Midbrain (tissue), 1 donor: Measurements from ENCODE around the gene FEM1B.

Experiments used
- DNase-seq: peaks from one replicate; lab custom pipeline; 2025; lab: John Stamatoyannopoulos, UW

Gene FEM1B

DNA sequence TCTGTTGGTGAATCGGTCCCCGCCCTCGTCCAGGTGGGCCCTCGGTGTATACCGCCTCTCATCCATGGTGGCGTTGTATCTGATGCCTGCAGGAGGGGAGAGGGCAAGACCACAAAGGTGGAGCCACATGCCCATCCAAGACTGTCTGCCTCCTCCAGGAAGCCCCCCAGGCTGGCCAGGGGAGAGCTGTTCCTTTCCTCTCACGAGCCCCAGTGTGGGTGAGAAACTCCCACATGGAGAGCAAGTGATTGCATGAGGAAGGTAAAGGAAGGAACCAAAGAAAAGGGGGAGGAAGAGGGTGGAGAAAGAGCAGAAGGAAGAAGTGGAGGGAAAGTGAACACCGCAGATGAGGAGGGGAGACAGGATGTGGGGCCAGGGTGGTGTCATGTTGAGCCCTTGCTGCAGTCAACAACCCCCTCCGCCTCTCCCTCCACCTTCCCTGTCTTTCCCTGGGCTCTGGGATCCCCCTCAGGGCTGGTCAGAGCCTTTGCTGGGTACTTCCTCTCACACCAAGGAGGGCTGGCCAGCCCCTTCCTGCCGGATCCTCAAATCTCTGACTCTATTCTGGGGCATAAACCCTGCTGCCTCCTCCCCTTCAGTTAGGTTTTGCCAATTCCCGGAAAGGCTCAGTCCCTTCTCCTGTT lies 49.3 kb downstream of the FEM1B start:
- DNase-seq = no peak

DNA sequence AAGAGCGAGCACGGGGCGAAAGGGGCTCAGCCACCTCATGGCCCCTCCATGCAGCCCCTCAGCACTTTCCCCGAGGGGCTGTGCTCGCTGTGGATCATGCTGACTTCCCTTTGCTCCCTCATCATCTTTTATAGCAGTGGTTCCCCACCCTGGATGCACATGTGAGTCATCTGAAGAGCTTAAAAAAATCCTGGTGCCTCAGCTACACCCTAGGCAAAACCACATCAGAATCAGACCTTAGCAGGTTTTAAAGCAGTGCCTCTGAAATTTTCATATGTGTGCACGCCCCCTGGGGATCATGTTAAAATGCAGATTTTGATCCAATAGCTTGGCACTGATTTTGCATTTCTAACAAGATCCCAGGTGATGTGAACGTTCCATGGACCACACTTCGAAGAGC lies 50.9 kb downstream of the FEM1B start:
- DNase-seq = no peak

DNA sequence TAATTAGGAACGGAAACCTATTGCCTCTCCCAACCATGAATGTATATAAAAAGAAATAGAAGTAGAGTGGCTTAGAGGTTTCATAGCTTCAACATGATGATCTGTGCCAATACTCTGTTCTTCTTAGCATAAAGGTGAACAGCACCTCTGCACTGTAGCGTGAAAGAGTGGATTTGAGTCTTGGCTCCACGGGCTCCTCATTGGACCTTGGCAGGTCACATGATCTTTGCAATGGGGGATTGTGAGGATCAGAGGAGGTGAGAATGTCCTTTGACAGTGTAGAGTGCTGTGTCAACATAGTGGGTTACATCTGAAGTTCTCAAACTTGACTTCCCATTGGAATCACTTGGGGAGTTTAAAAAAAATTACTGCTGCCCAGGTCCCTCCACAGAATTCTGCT lies 51.4 kb downstream of the FEM1B start:
- no peak for DNase-seq

DNA sequence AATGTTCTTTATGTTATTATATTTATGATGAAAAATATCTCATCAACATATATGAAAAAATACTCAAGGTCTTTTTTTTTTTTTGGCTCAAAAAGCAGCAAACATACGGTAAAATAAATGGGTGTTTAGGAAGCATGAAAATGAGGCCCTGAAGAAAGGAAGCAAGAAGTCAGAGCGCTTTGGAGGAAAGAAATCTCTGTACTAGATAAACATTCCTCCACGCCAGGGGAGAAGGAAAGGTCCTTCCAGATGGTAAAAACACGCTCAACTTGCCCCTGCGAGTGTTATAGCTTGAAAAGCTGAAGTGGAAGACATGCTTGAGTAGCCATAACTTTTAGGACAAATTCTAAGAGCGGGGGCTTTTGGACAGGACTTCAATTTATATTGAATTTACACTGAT lies 52.9 kb downstream of the FEM1B start:
- no peak for DNase-seq

DNA sequence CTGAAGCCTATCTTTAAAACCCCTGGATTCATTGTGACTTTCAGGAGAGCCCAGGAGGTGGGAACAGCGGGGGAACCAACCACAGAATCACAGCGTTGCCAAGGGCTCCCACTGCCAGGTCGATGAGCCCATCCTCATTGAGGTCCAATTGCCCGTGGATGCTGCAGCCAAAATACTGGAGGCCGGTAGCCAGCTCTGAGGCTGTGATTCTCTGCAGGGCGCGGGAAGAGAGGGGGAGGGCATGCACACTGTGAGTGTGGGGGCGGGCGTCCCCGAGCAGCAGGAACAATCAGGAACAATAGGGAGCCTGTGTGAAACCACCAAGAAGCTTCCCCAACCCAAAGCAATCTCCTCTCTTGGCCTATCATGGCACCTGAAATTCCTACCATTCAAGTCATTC lies 53.4 kb downstream of the FEM1B start:
- DNase-seq = peak; percentile 33

DNA sequence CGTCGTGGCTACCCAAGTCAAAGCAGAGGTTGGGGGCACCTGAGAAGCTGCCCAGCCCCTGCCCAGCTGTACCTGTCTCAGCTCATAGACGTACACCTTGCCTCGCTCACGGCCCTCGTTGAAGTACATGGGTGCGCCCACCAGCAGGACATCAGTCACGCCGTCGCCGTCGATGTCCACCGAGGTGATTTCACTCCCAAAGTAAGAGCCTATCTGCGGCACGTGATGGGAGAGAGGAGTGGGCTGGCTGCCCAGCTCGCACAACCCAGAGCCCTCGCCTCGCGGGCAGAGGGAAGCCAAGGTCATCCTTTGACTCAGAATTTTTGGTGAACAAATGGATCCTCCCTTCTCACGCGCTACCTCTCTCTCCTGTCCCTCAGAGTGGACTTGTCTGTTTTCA lies 54.7 kb downstream of the FEM1B start:
- DNase-seq = no peak

DNA sequence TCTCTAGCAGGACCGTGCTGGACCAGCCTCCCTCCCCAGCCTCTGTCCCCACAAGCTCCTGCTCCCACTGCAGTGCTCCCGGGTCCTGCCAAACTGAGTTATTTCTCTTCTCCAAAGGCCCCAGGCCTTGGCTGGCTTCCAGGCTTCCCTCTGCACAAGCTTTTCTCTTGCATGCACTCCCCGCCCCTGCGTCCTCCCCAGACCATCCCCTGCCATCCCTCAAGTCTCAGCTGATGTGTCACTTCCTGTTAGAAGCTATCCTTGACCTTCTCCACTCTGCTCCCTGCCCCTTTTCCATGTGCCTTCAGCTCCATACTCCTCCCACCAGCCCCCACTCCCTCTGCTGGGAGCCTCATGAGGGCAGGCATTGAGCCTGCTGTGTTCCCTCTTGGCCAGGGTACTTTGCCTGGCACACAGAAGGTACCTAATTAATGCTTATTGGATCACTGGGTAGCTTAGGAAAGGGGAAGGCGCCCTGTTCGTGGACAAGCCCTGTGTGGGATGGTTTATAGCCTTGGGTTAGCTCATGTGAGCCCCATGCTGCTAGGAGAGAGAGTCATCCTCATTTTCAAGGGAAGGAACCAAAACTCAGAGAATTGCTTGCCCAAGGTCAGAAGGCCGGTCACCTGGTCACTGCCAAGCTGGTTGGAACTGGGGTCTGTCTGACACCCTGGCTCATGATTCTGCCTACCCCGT lies 56.4 kb downstream of the FEM1B start:
- no peak for DNase-seq

DNA sequence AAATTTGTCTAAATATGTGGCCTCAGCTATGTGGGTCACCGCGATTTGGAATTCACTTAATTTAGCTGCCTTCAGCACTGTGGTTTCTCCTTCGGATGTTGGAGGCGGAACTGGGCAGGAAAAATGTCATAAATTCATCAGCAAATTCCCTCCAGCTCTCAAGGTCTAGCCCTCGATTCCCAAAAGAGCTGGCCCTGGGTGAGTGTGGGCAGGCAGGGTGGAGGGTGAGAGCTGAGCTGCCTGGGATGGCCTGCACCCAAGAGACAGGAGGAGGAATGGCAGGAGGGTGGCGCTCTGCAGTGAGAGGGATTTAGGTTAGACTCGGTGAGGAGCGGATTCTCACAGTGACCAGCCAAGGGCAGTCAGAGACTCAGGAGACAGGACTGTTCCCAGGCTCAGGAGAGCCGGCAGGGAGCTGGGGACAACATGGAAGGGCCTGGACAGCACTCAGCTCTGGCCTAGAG lies 57.1 kb downstream of the FEM1B start:
- no peak for DNase-seq

DNA sequence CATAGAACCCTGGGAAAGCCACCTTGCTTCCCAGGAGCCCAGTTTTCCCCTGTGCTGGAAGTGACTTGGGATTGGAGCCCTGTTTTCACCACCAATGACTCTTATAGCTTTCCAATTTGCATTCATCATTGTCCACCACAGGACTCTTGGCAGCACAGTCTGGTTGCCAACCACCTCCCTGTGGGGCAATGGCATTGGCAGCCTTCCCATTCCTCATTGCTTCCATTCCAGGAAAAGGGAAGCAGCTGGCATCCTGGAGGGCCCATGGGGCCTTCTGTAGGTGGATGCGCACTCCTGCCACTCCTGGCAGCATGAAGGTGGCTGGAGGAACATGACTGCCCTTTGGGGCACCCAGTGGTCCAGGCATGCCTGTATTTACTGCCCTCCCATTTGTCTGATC lies 57.7 kb downstream of the FEM1B start:
- peak; percentile 55 for DNase-seq

DNA sequence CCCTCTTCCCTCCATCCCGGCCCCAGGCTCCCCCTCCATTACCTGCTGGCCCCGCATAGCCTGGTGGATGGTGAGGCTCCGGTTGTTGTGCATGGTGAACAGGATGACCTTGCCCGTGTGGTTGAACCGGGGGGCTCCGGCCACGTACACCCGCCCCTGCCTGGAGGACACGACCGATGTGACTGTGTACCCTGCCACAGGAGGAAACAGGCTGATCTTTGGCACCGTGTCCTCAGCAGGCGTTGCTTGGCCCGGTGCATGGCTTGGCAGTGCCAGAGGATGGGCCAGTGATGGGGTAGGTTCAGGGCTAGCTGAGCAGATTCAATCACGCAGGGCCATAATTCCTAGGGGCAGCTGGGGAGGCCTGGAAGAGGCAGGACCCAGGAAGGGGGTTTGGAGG lies 58.1 kb downstream of the FEM1B start:
- DNase-seq = no peak

DNA sequence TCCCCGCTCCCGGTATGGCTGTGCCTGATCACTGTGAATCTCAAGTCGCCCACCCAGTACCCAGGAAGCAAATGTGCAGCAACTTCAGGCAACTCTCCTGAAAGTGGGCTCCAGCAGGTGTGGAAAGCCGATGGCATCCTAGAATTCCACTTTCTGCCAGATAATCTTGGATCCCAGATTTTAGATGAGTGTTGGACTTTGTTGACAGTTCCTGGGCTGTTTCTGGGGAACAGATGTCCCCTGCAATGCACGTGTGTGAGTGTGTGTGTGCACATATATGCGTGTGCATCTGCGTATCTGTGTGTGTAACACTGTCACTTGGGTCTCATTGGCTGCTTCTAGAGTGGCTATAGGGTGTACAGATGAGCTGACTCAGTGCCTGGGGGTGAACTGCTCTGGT lies 59.0 kb downstream of the FEM1B start:
- DNase-seq = no peak

DNA sequence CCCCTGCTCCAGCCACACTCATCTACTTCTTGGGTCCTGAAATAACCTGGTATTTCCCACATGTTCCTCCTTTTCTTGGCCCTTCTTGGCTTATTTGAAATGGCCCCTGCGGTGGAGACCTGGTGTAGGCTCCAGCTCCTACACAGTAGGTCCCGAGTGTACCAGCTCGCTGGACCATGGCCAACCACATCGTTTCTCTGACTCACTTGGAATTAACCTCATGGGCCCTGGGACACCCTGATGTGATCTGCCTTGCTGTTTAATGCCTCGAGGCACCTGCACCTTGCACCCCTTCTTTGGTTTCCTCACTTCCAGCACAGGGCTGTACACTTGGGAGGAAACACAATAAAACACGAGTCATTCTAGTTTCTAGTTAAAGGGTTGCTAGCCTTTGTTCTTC lies 60.3 kb downstream of the FEM1B start:
- no peak for DNase-seq

DNA sequence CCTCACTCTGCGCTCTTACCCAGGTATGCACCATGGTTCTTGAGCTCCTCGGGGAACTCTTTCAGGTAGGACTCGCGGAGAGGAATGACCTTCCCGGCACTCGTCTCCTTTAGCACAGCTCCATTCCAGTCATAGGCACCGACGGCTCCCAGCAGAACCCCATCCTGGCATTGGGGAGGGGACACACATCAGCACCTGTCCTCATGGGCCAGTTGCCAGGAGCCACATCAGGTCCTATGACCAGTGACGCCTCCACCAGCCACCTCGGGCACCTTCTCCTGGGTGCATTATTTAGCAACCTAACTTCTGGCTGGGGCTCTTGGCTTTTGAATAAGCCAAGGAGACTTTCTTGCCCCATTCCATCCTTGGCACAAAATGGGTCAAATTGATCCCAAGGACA lies 61.9 kb downstream of the FEM1B start:
- no peak for DNase-seq

DNA sequence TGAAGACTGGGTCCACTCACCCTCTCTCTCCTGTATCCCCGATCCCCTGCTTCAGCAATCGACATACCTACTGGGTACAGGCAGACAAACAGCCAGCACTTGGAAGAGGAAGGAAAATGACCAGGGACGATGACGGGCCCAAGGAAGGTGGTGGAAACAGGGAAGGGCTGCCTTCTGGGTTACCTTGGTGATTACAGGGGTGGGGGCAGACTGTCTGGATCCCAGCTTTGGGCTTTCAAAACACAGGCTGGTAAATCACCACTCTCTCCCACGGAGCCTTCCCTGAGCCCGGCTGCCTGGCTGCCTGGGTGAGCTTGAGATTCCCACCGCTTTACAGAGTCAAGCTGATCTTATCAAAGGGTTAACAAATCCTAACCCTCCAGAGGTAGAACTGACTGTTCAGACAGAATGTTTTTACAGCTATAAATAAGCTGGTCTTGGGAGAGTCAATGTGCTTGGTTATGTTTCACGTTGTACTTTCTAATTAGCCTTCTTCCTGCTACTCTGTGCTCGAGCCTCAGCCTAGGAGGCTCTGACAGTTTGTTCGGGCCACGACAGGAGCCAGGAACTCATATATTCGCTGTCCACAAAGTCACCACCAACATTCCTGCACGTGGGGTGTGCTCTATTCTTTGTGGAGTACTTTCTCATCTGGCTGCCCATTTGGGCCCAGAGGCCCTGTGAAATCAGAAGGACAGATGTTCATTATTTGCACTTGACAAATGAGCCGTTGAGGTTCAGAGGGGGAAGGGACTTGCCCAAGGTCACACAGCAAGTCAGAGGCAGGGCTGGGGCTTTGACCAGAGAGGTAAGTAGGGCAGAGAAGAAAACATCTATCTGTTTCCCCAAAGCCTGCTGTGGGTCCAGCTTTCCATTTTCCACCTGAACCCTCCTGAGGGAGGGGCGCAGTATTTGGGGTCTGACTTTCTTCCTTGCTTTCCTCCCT lies 63.5 kb downstream of the FEM1B start:
- no peak for DNase-seq

DNA sequence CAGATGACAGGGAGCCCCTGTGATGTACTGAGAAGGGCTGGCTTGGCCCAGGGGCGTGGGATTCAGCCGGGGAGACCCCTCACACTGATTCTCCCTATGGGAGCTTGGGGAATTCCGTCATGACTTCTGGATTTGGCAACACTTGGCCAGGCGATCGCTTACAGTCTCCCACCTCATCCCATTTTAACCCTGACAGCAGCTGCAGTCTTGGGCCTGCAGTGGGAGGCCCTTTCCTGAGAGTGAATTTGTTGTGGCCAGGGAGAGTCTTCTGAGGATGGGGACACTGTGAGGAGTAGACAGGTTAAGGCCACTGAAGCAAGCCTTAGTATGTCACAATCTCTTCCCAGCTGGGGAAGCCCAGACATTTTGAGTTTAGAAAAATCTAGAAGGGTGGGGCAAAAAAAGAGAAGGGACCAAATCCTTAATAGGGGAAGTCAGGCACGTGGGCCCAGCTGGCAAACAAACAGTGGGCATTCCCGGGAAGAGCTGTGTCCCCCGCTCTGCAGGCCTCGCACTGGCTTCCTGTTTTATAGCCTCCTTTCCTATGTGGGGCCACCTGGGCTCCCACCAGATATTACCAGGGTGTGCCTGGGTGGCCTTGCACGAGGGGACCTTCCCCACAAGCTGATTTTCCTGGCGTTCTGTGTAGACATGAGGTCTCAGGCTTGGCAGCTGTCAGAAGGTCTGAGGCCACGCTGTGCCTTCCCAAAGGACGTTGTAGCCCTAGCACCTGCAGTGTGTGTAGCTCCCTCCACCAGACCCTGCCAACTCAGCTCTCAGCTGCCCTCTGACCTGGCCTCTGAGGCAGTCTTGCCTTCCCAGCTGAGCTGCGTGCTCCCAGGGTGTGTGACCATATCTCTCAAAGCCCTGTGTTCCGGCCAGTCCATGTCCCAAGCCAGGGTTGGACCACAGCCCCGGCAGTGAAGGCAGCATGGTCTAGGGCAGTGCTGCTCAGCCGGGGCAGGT lies 64.5 kb downstream of the FEM1B start:
- no peak for DNase-seq

DNA sequence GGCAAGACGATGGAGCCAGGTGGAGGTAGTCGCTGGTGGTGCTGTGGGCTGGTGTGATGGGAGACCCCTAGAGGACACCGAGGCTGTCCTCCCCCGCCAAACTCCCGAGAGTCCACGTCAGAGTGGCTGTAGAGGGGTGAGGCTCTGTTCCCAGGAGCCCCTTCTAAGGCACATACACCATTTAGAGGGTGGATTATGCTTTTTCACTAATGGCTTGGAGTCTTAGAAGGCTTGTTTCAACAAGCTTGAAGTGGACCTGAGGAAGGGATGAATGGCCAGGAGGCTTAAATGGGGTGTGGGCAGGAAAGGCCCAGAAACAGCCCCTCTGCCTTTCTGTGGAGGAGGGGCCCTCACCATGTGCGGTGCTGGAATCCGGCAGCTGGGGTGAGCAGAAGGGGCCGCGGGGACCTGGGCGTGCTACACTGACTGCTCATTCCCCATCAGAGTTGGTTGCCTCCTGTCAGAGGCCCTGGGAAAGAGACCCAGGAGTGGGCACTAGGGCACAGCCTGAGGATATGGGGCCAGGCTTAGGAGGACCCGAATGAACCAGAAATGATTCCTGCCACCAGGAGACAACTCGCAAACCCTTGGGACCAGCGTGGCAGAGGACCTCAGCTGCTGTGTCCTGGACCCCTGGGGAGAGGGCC lies 66.2 kb downstream of the FEM1B start:
- DNase-seq = no peak

DNA sequence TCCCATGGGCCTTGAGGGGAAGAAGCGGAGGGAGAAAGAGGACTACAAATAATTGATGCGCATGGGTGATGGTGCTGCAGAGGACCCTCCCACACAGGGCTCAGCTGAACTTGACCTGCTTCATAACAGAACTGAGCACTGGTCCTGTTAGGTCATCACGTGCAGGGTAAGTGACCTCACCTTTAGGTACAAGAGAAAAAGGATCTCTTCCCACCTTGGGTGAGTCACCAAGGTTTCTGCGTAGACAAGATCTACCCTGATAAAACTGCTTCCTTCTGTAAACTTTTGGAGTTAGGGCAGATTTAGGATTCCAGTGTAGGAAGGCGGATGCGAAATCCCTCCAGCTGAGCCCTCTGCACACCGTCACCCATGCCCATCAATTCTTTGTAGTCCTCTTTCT lies 67.1 kb downstream of the FEM1B start:
- DNase-seq = no peak
